Esophagus squamous epithelium (tissue), 4 donors: ENCODE measurements around the gene IGDCC3.

Experiments used
- CTCF ChIP-seq, 6 experiments: fragments of 450-650 bp in 4 of 6; fragments of 200-600 bp in 2 of 6; sonication (generic) in 2 of 6; IDR thresholded peaks; one replicate each; pipeline ENCODE4 v1.5.1; 2016 to 2019; ENCODE audit warnings: antibody characterized with exemption in 6 of 6, mild to moderate bottlenecking in 4 of 6, moderate library complexity in 4 of 6
- POLR2A ChIP-seq, 4 donors: fragments of 450-650 bp; IDR thresholded peaks; one replicate each; pipeline ENCODE4 v1.6.1; 2017; ENCODE audit warnings: antibody characterized with exemption in 4 of 4, mild to moderate bottlenecking in 4 of 4, moderate library complexity in 3 of 4

- TF ChIP-seq CTCF (IDR thresholded peaks at IDR 0.05) (no peak), POLR2A (IDR thresholded peaks at IDR 0.05) (no peak)
Observed at GRCh38 chr15:65344214-65344913, 33.4 kb downstream of the IGDCC3 start.
